HepG2 (cell line): ENCODE results near the gene ARFGAP1. TPM values are rescaled to one million over a fixed set of nuclear protein-coding genes. Genes with fewer than 3 reads are reported as not detected.

Source experiments
- ATAC-seq: fragments of 200-7000 bp; cut with Tn5 transposase; 3 replicates; pipeline ENCODE4 v1.9.1; 2020; ENCODE audit warnings: mild to moderate bottlenecking, moderate library complexity
- BruUV-seq: library from RNA; stranded (reverse); fragments of 400-500 nt; replicated peaks from 2 replicates; lab custom pipeline; 2021; lab: Mats Ljungman, UMichigan
- CTCF ChIA-PET: fragments of 300-600 bp; formaldehyde crosslinking; extraction: SDS; loops from one replicate; lab custom pipeline; 2021; ENCODE audit warnings: low total read pairs, inconsistent platforms, low intra/inter-chr PET ratio; lab: Yijun Ruan, JAX
- POLR2A ChIA-PET: fragments of 350-600 bp; sonication (Branson Sonifier 250); formaldehyde crosslinking; loops from one replicate; lab custom pipeline; 2020; ENCODE audit warnings: antibody characterized with exemption, inconsistent platforms; lab: Yijun Ruan, JAX
- DNase-seq: peaks from one replicate; pipeline ENCODE4 v3.0.0-alpha.2; 2015; ENCODE audit warnings: low spot score
- FAIRE-seq: peaks from 3 replicates; lab custom pipeline; 2011; peaks lifted over from hg19 to GRCh38; lab: Jason Lieb, UNC
- H2AFZ ChIP-seq: one replicate; pipeline ENCODE4 v1.6.1; 2011; ENCODE audit warnings: low read length, inconsistent platforms
- H3K27ac ChIP-seq: fragments of 300-600 bp; 3 replicates; pipeline ENCODE4 v1.8.0; 2011; ENCODE audit warnings: mixed run types, mild to moderate bottlenecking, mixed read lengths, low read length, inconsistent platforms; ENCODE audit not compliant: insufficient read depth; ENCODE audit errors: extremely low read length
- H3K27me3 ChIP-seq, 2 experiments: fragments of 200-600 bp in 1 of 2; 2 replicates in 1 of 2; 3 replicates in 1 of 2; pipeline versions ENCODE4 v1.6.0 to v1.8.0; 2011; ENCODE audit warnings: low read length in 2 of 2, mild to moderate bottlenecking in 2 of 2, moderate library complexity in 2 of 2, inconsistent platforms in 1 of 2; ENCODE audit not compliant: insufficient read depth in 2 of 2, control insufficient read depth in 1 of 2
- H3K36me3 ChIP-seq, 2 experiments: fragments of 200-600 bp in 1 of 2; replicated peaks in 1 of 2; 2 replicates in 1 of 2; 3 replicates in 1 of 2; pipeline versions ENCODE4 v1.5.1 to v1.8.0; 2011; ENCODE audit warnings: low read length in 2 of 2, inconsistent platforms in 1 of 2; ENCODE audit not compliant: insufficient read depth in 2 of 2, control insufficient read depth in 1 of 2
- H3K4me1 ChIP-seq: 2 replicates; pipeline ENCODE4 v1.5.1; 2012; ENCODE audit warnings: low read length, inconsistent platforms; ENCODE audit not compliant: insufficient read depth
- H3K4me2 ChIP-seq: 2 replicates; pipeline ENCODE4 v1.6.0; 2011; ENCODE audit warnings: low read depth, low read length, inconsistent platforms
- H3K4me3 ChIP-seq, 3 experiments: fragments of 200-600 bp in 1 of 3; sonication (generic), shearing (Covaris generic) in 1 of 3; replicated peaks in 1 of 3; 2 replicates each; pipeline ENCODE4 v1.5.1; 2011 to 2016; ENCODE audit warnings: low read length in 3 of 3, inconsistent platforms in 2 of 3, low read depth in 2 of 3, mild to moderate bottlenecking in 2 of 3, control low read depth in 1 of 3, mixed read lengths in 1 of 3; ENCODE audit not compliant: insufficient read depth in 1 of 3
- H3K79me2 ChIP-seq: one replicate; pipeline ENCODE4 v1.6.1; 2011; ENCODE audit warnings: low read length, inconsistent platforms; ENCODE audit not compliant: insufficient read depth
- H3K9ac ChIP-seq: 2 replicates; pipeline ENCODE4 v1.6.0; 2011; ENCODE audit warnings: mild to moderate bottlenecking, low read depth, low read length, inconsistent platforms; ENCODE audit not compliant: insufficient read depth
- H3K9me3 ChIP-seq: 2 replicates; pipeline ENCODE4 v1.5.1; 2012; ENCODE audit warnings: mild to moderate bottlenecking, low read length
- H4K20me1 ChIP-seq: 2 replicates; pipeline ENCODE4 v1.6.0; 2011; ENCODE audit warnings: inconsistent platforms, mild to moderate bottlenecking, low read length, moderate library complexity; ENCODE audit not compliant: insufficient read depth
- HOXA7 ChIP-seq: sonication (generic); formaldehyde crosslinking; IDR thresholded peaks from 2 replicates; pipeline ENCODE4 v1.8.1; 2022; ENCODE audit warnings: mild to moderate bottlenecking, missing genetic modification reagents, moderate library complexity
- PTBP1 ChIP-seq: fragments of 200-400 bp; formaldehyde crosslinking; IDR thresholded peaks from 2 replicates; pipeline ENCODE4 v1.6.1; 2018; ENCODE audit warnings: low read length, low read depth; ENCODE audit not compliant: poor library complexity, severe bottlenecking
- YEATS2 ChIP-seq: sonication (generic); formaldehyde crosslinking; IDR thresholded peaks from 2 replicates; pipeline ENCODE4 v1.4.0; 2020; ENCODE audit warnings: missing genetic modification reagents, borderline replicate concordance
- ZNF124 ChIP-seq: sonication (generic); formaldehyde crosslinking; IDR thresholded peaks from 2 replicates; pipeline ENCODE4 v1.4.0; 2020; ENCODE audit warnings: missing genetic modification reagents
- ZNF230 ChIP-seq: sonication (generic); formaldehyde crosslinking; IDR thresholded peaks from 2 replicates; pipeline ENCODE4 v1.4.0; 2020; ENCODE audit warnings: mild to moderate bottlenecking, missing genetic modification reagents
- ZNF263 ChIP-seq: sonication (generic); formaldehyde crosslinking; IDR thresholded peaks from 2 replicates; pipeline ENCODE4 v1.4.0; 2020; ENCODE audit warnings: missing genetic modification reagents
- ZNF264 ChIP-seq: sonication (generic); formaldehyde crosslinking; IDR thresholded peaks from 2 replicates; pipeline ENCODE4 v1.4.0; 2020; ENCODE audit warnings: missing genetic modification reagents
- WGBS: methylation state at CpG from one replicate; pipeline ENCODE4 v1.1.6; 2017; ENCODE audit warnings: low lambda C conversion rate; 5-methylcytosine and 5-hydroxymethylcytosine counted together
- in situ Hi-C: cut with HindIII; loops from 2 replicates; pipeline ENCODE4 v1.10.0; 2017; ENCODE audit warnings: low pct_unique_long_range_greater_than_20kb; ENCODE audit not compliant: extremely low pct_ligation_motif_present
- intact Hi-C: fragments of 100-400 bp; cut with micrococcal nuclease; formaldehyde crosslinking; loops from one replicate; pipeline ENCODE4 v1.10.0; 2022; ENCODE audit not compliant: unreplicated experiment
- polyA plus RNA-seq, 8 experiments: library from polyadenylated mRNA; depleted of rRNA in 3 of 8; stranded (reverse) in 7 of 8; unstranded in 1 of 8; fragments of >200 nt; fragmentation: Illumina TruSeq in 4 of 8; extraction: Trizol in 4 of 8; gene quantifications; 2 replicates each; pipeline versions ENCODE4 v1.2.1 to v1.2.3, GENCODE V29; 2011 to 2016; ENCODE audit warnings: low read depth in 4 of 8, missing spikeins in 1 of 8, mixed read lengths in 1 of 8; ENCODE audit not compliant: insufficient read depth in 1 of 8
- total RNA-seq, 5 experiments: library from RNA; depleted of rRNA; stranded (reverse); fragments of >200 nt; fragmentation: Illumina TruSeq; extraction: Trizol; gene quantifications; 2 replicates each; pipeline ENCODE4 v1.2.3, GENCODE V29; 2016; ENCODE audit warnings: low read depth in 1 of 5
- TF ChIP-seq, protein P1 (sequence below), 2 experiments: sonication (generic) in 1 of 2; formaldehyde crosslinking in 1 of 2; IDR thresholded peaks; 2 replicates each; pipeline versions ENCODE4 v1.5.1 to v1.6.1; 2011 to 2020; ENCODE audit warnings: borderline replicate concordance in 1 of 2, low read depth in 1 of 2, low read length in 1 of 2, mild to moderate bottlenecking in 1 of 2, missing genetic modification reagents in 1 of 2, moderate library complexity in 1 of 2
- TF ChIP-seq, protein P2 (sequence below): sonication (generic); formaldehyde crosslinking; conservative IDR thresholded peaks from 2 replicates; pipeline ENCODE4 v1.4.0; 2020; ENCODE audit warnings: missing genetic modification reagents
- TF ChIP-seq, protein P3 (sequence below): fragments of 450-650 bp; IDR thresholded peaks from 2 replicates; pipeline ENCODE4 v1.6.1; 2016

The ARFGAP1 gene
- total and polyA plus RNA-seq, 2 of the 13 experiments (the other 11 are each of a cell fraction or from before 2014, with no cell fraction given) = 132 TPM

DNA sequence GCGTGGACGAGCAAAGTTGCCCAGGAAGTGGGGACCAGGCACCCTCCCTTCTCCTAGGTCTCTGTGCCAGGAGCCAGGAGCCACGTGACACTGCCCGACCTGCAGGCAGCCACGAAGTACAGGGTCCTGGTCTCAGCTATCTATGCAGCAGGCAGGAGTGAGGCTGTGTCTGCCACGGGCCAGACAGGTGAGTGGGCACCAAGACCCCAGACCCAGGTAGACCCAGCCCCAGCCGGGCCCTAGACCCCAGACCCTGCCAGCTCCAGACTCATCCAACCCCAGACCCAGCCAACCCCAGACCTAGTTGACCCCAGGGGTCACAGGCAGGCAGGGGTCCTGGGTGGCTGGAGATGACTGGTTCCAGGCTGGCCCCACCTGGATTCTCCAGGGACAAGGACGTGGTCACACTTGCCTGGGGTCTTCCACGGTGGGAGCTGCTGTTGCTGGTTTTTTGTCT lies 41.4 kb downstream of the ARFGAP1 start:
- TF ChIP-seq PTBP1 = no peak
- TF ChIP-seq, protein P1, sequence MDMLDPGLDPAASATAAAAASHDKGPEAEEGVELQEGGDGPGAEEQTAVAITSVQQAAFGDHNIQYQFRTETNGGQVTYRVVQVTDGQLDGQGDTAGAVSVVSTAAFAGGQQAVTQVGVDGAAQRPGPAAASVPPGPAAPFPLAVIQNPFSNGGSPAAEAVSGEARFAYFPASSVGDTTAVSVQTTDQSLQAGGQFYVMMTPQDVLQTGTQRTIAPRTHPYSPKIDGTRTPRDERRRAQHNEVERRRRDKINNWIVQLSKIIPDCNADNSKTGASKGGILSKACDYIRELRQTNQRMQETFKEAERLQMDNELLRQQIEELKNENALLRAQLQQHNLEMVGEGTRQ (IDR thresholded peaks at IDR 0.05; ENCODE audit: low read depth, low read length) = 0 out of 2 replicates have a peak, but pooled peaks have one; percentile 33
- TF ChIP-seq, protein P1 (CRISPR knock-in tag; IDR thresholded peaks at IDR 0.05; ENCODE audit: borderline replicate concordance) = no peak
- TF ChIP-seq, all 625 proteins: peak for 1
- in situ Hi-C loops (no loop called here), intact Hi-C loops (no loop called here)
- Histone ChIP-seq H3K27me3 (peaks cover 9 to 59% of the 10 kb centered on the region in 2 experiments), H3K4me3 (no peak overlapping the region), H3K4me2 (no peak overlapping the region), H3K4me1 (no peaks in the 10 kb centered on the region), H2AFZ (no peak overlapping the region), H3K36me3 (no peaks in the 10 kb centered on the region), H3K79me2 (no peaks in the 10 kb centered on the region), H3K27ac (no peak overlapping the region), H3K9me3 (no peaks in the 10 kb centered on the region), H3K9ac (no peak overlapping the region), H4K20me1 (peaks cover 12% of the 10 kb centered on the region; the same call in 1 of the 2 replicates)
- CTCF ChIA-PET = no interaction called here
- no peak for ATAC-seq
- POLR2A ChIA-PET = no interaction called here
- DNase-seq = no peak
- WGBS = 0% methylated on average over 2 of the region's 9 CpGs
- FAIRE-seq = no peak
- no TSS peak for BruUV-seq

DNA sequence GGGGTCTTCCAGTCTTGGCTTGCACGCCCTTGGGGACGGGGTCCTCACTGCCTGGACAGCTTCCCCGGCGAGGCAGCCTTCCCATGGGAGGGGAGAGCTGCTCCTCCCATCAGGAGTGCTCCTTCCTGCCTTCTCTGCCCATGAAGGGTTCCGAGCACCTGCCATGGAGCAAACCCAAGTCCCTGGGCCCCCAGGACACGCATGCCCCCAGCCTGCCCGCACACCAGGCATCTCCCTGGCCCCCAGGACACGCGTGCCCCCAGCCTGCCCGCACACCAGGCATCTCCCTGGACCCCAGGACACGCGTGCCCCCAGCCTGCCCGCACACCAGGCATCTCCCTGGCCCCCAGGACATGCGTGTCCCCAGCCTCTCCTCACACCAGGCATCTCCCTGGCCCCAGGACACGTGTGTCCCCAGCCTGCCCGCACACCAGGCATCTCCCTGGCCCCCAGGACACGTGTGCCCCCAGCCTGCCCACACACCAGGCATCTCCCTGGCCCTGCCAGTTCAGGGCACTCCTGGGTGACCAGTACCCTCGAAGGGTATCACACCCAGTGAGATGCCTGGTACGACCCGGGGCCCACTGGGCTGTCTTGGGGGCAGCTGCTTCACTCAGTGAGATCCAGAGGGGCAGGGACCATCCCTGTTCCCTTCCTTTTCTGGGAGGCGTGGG lies 42.1 kb downstream of the ARFGAP1 start:
- intact Hi-C loops = no loop called here

More for the DNA sequence above, 42.1 kb downstream of the ARFGAP1 start:
- no TSS peak for BruUV-seq
- TF ChIP-seq, protein P2, sequence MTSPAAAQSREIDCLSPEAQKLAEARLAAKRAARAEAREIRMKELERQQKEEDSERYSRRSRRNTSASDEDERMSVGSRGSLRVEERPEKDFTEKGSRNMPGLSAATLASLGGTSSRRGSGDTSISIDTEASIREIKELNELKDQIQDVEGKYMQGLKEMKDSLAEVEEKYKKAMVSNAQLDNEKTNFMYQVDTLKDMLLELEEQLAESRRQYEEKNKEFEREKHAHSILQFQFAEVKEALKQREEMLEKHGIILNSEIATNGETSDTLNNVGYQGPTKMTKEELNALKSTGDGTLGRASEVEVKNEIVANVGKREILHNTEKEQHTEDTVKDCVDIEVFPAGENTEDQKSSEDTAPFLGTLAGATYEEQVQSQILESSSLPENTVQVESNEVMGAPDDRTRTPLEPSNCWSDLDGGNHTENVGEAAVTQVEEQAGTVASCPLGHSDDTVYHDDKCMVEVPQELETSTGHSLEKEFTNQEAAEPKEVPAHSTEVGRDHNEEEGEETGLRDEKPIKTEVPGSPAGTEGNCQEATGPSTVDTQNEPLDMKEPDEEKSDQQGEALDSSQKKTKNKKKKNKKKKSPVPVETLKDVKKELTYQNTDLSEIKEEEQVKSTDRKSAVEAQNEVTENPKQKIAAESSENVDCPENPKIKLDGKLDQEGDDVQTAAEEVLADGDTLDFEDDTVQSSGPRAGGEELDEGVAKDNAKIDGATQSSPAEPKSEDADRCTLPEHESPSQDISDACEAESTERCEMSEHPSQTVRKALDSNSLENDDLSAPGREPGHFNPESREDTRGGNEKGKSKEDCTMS (CRISPR knock-in tag) = no peak
- no peak for TF ChIP-seq ZNF124 (CRISPR knock-in tag)
- peak; percentile 42; the same call in 1 of the 2 replicates for TF ChIP-seq ZNF263 (CRISPR knock-in tag)
- 0 out of 2 replicates have a peak, but pooled peaks have one; percentile 44 for TF ChIP-seq HOXA7 (CRISPR knock-in tag)
- TF ChIP-seq YEATS2 = no peak
- TF ChIP-seq ZNF264 (CRISPR knock-in tag) = no peak
- TF ChIP-seq, protein P3, sequence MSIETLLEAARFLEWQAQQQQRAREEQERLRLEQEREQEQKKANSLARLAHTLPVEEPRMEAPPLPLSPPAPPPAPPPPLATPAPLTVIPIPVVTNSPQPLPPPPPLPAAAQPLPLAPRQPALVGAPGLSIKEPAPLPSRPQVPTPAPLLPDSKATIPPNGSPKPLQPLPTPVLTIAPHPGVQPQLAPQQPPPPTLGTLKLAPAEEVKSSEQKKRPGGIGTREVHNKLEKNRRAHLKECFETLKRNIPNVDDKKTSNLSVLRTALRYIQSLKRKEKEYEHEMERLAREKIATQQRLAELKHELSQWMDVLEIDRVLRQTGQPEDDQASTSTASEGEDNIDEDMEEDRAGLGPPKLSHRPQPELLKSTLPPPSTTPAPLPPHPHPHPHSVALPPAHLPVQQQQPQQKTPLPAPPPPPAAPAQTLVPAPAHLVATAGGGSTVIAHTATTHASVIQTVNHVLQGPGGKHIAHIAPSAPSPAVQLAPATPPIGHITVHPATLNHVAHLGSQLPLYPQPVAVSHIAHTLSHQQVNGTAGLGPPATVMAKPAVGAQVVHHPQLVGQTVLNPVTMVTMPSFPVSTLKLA = peak; percentile 92
- TF ChIP-seq ZNF230 (CRISPR knock-in tag) = no peak
- TF ChIP-seq, all 625 proteins: peak for 3
- Histone ChIP-seq H3K27ac (no peak overlapping the region), H3K4me1 (no peaks in the 10 kb centered on the region), H3K36me3 (no peaks in the 10 kb centered on the region), H3K9ac (no peak overlapping the region), H3K27me3 (peaks cover 9 to 62% of the 10 kb centered on the region in 2 experiments), H3K79me2 (no peaks in the 10 kb centered on the region), H3K4me3 (no peak overlapping the region), H3K4me2 (no peak overlapping the region), H4K20me1 (peaks cover 8% of the 10 kb centered on the region; the same call in 1 of the 2 replicates), H3K9me3 (no peaks in the 10 kb centered on the region), H2AFZ (no peak overlapping the region)
- no peak for FAIRE-seq
- 5% methylated on average over 21 of the region's 21 CpGs for WGBS
- DNase-seq = no peak
- no peak for ATAC-seq
- POLR2A ChIA-PET = no interaction called here
- in situ Hi-C loops = no loop called here
- CTCF ChIA-PET = no interaction called here
